HG03196 (cell line): Measurements from ENCODE around the gene CUX1.
"Not testable (repeated sequence)": the region's sequence is repeated elsewhere in the genome, so short reads cannot be mapped to it uniquely, and the experiment has no call there.

Experiments used
- ATAC-seq: cut with Tn5 transposase; IDR thresholded peaks from one replicate; pipeline ENCODE4 v1.9.1; 2021; ENCODE audit not compliant: unreplicated experiment

Gene CUX1

DNA sequence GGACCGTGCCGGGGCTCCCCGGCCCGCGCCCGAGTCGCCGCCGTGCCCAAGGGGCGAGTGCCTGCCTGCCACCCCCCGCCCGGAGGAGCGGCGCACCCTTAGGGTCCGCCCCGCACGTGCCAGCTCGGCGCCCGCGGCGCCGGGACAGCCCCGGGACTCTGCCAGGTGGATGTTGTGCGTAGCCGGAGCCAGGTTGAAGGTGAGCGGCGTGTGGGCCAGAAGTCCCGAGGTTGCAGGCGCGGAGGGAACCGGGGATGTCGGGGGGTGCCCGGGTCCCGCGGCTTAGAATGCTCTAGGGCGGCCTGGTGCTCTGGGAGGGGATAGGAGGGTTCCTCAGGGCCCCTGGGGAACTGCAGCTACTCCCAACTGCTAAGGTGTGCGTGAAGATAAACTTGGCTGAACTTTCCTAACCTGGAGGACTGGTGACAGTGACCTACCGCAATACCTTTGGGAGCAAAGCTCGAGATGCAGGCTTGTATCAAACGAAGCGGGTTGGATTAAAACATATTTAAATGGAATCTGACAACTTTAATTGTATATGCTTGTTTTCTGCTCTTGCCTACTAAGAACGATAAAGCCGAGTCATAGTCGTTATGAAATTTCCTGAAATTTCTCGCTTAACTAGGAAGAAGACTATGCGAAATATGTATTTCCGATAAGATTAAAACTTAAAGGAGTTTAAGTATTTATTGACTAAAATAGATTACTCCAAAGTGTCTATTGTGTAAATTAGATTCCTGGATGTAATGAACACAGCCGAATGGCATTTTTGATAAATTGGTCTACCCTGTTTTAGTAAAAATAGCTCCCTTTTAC, at the start of gene CUX1:
TSS of gene CUX1 (plus strand) at position 156 of the 816 bp plus-strand sequence. CDS start at position 170, 14 bp downstream.
- ATAC-seq: no peak

GRCh38 chr7:101768280-101768679, 49.1 kb upstream of the CUX1 start:
- ATAC-seq: no peak

DNA sequence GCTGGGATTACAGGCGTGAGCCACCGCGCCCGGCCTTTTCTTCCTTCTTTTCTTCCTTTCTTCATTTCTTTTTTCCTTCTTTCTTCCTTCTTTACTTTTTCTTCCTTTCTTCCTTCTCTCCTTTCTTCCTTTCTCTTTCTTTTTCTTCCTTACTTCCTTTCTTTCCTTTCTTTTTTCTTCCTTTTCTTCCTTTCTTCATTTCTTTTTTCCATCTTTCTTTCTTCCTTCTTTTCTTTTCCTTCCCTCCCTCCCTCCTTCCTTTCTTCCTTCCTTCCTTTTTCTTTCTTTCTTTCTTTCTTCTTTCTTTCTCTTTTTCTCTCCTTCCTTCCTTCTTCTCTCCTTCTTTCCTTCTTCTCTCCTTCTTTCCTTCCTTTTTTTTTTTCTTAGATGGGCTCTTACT, 47.0 kb upstream of the CUX1 start:
- no peak for ATAC-seq

GRCh38 chr7:101772508-101773211, 44.8 kb upstream of the CUX1 start:
- no peak for ATAC-seq

DNA sequence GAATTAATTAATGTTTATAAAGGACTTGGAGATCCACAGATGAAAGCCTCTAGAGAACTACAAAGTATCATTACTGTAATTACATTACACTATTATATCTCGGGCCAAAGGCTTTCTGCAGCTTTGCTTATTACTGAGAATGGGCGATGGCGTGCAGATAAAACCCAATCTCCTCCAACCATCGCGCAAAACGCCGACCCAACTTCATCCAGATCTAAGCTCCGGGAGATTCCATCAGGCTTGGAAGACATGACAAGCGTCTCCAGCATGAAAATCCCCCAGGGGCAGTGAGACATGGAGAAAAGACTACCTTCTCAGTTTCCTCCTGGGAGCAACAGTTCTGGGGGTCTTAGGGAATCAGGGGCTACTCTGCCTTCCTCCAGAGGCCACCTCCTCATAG, 42.2 kb upstream of the CUX1 start:
- no peak for ATAC-seq

DNA sequence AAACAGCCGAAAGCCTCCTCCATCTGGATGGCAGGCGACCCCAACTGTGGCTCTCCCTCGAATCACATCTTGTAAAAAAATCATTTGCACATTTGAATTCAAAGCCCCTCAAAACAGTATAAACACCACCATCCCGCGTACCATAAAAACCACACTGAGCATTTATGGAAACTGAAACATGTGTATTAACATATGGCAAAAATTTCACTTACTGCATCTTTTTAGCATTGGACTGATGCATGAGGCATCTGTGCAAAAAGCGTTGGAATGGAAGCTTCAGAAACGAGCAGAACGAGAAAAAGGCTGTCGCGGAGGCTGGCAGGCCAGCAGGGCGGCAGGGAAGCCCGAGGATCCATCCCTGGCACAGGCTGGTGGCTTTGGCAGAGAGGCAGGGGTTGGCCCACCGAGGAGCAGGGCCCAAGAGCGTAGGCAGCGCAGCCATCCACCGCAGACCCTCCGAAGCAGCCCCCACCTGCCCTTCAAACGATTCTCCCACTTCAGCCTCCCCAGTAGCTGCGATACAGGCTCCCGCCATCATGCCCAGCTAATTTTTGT, 39.3 kb upstream of the CUX1 start:
- ATAC-seq: no peak

DNA sequence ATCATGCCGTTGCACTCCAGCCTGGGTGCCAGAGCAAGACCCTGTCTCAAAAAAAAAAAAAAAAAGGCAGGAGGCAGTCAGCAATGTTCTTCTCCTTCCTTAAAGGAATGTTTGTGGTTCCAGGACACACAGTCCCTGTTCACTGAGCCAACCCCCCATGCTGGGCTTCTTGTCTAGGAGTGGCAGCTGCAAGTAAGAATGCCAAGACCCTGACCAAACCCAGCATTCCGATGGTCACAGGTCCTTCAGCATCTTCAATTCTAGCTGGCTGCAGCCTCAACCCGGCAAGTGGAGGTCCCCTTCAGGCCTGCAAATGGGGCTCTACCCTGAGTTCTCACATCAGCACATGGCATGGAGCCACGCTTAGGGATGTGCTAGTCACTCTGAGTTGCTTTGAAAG, 38.2 kb upstream of the CUX1 start:
- ATAC-seq: no peak

DNA sequence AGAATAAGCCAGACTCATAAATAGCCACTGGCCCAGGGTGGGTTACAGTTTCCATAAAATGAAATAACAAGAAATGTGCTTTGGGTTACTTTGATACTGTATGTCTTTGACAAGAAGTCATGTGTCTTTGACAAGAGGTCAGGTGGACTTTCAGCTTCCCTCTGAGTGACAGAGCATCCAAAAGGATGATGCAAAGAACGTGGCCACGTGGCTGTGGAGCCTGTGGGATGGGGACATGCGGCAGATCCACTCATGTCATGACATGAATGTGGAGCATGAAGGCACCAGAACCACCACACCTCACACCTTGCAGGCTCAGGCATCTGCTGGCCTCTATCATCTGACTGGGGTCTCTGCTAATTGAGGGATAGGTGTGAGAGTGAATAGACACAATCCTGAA, 37.1 kb upstream of the CUX1 start:
- ATAC-seq: no peak

GRCh38 chr7:101781439-101781838, 36.0 kb upstream of the CUX1 start:
- ATAC-seq: no peak

DNA sequence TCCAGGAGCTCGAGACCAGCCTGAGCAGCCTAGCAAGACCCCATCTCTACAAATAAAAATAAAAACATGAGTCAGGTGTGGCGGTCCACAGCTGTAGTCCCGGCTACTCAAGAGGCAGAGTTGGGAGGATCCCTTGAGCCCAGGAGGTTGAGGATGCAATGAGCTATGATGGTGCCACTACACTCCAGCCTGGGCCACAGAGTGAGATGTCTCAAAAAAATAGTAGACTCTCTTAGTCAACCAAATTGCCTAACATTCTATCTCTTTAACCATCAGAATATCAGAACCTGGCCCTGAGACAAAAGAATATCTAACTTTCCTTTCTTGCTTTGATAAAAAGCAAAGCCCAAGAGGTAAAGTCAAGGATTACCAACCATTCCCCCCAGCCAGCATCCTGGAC, 35.0 kb upstream of the CUX1 start:
- ATAC-seq: no peak

DNA sequence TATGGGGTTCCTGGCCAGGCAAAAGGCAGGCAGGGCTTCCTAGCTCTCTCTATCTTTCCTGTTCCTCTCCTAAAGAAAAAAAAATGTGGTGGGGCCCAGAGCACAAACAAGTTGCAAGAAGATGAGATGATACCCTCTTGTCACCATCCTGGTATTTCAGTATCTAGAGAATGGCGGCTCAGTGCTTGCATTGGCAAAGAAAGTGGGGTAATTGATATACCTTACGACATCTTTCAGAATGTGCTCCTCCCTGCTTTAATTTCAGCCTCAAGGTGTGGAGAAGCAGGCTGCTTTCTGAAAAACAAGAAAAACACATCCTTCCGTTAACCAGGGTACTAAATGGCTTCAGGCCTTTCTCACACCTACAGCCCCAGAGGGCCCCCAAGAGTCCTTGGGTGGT, 34.5 kb upstream of the CUX1 start:
- ATAC-seq: no peak

DNA sequence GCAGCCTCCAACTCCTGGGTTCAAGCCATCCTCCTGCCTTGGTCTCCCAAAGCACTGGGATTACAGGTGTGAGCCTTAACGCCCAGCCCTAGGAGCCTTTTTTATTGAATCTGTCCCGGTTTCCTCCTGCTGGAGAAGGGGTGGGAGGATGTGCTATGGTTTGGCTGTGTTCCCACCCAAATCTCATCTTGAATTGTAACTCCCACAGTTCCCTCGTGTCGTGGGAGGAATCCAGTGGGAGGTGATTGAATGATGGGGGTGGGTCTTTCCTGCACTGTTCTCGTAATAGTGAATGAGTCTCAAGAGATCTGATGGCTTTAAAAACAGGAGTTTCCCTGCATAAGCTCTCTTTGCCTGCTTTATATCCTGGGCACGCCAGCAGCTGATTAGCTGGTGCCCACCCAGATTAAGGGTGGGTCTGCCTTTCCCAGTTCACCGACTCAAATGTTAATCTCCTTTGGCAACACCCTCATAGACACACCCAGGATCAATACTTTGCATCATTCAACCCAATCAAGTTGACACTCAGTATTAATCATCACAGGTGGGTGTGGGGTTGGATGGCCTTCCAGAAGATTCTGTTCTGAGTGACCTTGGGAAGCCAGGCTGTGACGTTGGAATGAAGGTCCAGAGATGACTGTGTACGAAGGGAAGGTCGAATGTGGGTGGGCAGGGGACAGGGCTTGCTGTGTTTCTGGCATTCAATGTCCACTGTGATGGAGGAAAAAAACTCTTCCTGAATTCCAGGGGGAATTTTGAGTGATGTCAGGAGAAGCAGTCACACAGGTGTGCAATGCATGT, 33.8 kb upstream of the CUX1 start:
- no peak for ATAC-seq

- ATAC-seq: no peak
These were observed 32.9 kb upstream of the CUX1 start for GRCh38 chr7:101784292-101785127.

DNA sequence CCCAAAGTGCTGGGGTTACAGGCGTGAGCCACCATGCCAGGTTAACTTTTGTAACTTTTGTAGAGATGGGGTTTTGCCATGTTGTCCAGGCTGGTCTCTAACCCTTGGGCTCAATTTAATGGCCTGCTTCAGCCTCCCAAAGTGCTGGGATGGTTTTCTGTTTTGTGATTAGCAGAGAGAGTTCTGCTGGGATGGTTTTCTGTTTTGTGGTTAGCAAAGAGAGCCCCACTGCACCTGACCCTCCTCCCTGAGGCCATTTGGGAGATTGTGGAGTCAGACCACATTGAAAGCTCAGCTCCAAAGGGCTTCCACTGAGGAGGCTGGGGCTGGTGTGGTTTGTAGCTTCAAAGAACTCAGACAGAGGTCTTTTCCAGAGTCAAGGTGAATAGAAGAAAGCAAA, 29.6 kb upstream of the CUX1 start:
- no peak for ATAC-seq

- no peak for ATAC-seq
These were observed 28.9 kb upstream of the CUX1 start for GRCh38 chr7:101788517-101788916.

DNA sequence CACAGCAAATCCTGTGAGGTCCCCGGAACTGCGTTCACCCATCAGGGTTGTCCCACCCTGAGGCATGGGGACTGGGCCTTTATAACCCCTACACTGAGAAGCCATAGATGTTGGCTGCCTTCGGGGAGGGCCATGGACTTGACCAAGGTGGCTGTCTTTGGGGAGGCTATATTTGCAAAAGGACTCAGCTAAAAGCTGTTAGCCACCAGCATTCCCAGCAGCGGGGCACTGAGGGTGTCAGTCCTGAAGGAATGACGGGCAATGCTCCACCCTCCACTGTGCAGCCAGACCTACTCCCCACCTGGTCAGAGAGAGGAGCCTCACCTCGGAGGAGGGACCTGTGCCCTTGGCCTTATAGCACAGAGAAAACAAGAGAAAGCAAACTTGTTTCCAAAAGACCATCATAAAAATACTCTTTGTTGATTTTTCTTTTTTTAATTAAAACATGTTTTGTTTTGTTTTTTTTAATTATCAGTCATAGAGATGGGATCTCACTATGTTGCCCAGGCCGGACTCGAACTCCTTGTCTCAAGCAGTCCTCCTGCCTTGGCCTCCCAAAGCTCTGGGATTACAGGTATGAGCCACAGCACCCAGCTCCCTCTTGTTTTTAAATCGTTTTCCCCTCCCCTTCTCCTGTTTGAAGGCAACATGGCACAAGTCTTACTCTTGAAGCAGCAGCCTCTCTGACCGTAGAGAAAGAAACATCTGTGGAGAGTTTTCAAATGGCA, 26.7 kb upstream of the CUX1 start:
- no peak for ATAC-seq

- ATAC-seq: no peak
These were observed 25.3 kb upstream of the CUX1 start for GRCh38 chr7:101792051-101792681.

- not testable (repeated sequence) for ATAC-seq
These were observed 24.7 kb upstream of the CUX1 start for GRCh38 chr7:101792682-101793071.

DNA sequence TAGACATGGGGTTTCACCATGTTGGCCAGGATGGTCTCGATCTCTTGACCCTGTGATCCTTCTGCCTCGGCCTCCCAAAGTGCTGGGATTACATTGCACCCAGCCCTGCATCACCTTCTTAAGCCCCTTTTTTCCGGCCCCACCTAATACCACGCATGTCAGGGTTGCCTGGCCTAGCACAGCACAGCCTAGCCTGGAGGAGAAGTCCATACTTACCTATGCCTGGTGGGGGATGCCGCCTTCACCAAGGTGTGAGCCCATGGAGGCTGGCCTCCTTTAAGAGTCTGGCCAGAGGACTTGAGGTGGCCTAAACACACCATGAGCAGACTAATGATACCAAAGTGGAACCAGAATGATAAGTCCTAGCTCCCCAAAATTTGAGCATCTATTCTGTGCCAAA, 22.0 kb upstream of the CUX1 start:
- no peak for ATAC-seq
